BLaER1 (cell line): ENCODE results near the gene COL5A2.

ENCODE experiments used
- H3K27ac ChIP-seq: shearing (Covaris generic); formaldehyde crosslinking; 2 replicates; pipeline ENCODE4 v1.8.1; 2022
- H3K27me3 ChIP-seq: shearing (Covaris generic); formaldehyde crosslinking; 2 replicates; pipeline ENCODE4 v1.8.1; 2022
- H3K36me3 ChIP-seq: shearing (Covaris generic); formaldehyde crosslinking; 2 replicates; pipeline ENCODE4 v1.8.1; 2022
- H3K4me1 ChIP-seq: shearing (Covaris generic); formaldehyde crosslinking; 2 replicates; pipeline ENCODE4 v1.8.1; 2022
- H3K4me2 ChIP-seq: shearing (Covaris generic); formaldehyde crosslinking; 2 replicates; pipeline ENCODE4 v1.8.1; 2022
- H3K4me3 ChIP-seq: shearing (Covaris generic); formaldehyde crosslinking; 2 replicates; pipeline ENCODE4 v1.8.1; 2022
- H3K9ac ChIP-seq: shearing (Covaris generic); formaldehyde crosslinking; 2 replicates; pipeline ENCODE4 v1.8.1; 2022
- H3K9me3 ChIP-seq: shearing (Covaris generic); formaldehyde crosslinking; 2 replicates; pipeline ENCODE4 v1.8.1; 2022
- H4K20me1 ChIP-seq: shearing (Covaris generic); formaldehyde crosslinking; 2 replicates; pipeline ENCODE4 v1.8.1; 2022
- Cebpa-rat ChIP-seq: shearing (Covaris generic); IDR thresholded peaks from 2 replicates; pipeline ENCODE4 v1.8.1; 2022

COL5A2 gene

GRCh38 chr2:189210250-189211087, 30.9 kb upstream of the COL5A2 start:
- H3K27me3 ChIP-seq = no peaks in the 10 kb centered on the region
- no peak for TF ChIP-seq Cebpa-rat
- H3K4me2 ChIP-seq = no peak overlapping the region
- H3K36me3 ChIP-seq = no peaks in the 10 kb centered on the region
- no peaks in the 10 kb centered on the region for H4K20me1 ChIP-seq
- no peaks in the 10 kb centered on the region for H3K4me1 ChIP-seq
- H3K4me3 ChIP-seq = no peak overlapping the region
- no peaks in the 10 kb centered on the region for H3K9me3 ChIP-seq
- H3K9ac ChIP-seq = no peak overlapping the region
- H3K27ac ChIP-seq = no peak overlapping the region

GRCh38 chr2:189208254-189208653, 28.7 kb upstream of the COL5A2 start:
- no peak overlapping the region for H3K27ac ChIP-seq
- TF ChIP-seq Cebpa-rat = no peak
- H3K4me3 ChIP-seq = no peak overlapping the region
- H3K27me3 ChIP-seq = no peaks in the 10 kb centered on the region
- H4K20me1 ChIP-seq = no peaks in the 10 kb centered on the region
- H3K36me3 ChIP-seq = no peaks in the 10 kb centered on the region
- no peak overlapping the region for H3K9ac ChIP-seq
- H3K9me3 ChIP-seq = no peaks in the 10 kb centered on the region
- no peak overlapping the region for H3K4me2 ChIP-seq
- no peaks in the 10 kb centered on the region for H3K4me1 ChIP-seq

GRCh38 chr2:189204322-189204941, 24.9 kb upstream of the COL5A2 start:
- Histone ChIP-seq H3K4me3 (no peak overlapping the region), H3K27ac (no peak overlapping the region), H3K4me1 (no peaks in the 10 kb centered on the region), H3K9ac (no peak overlapping the region), H3K4me2 (no peak overlapping the region), H3K9me3 (no peaks in the 10 kb centered on the region), H3K27me3 (no peaks in the 10 kb centered on the region), H4K20me1 (no peaks in the 10 kb centered on the region), H3K36me3 (no peaks in the 10 kb centered on the region)
- TF ChIP-seq Cebpa-rat = no peak

GRCh38 chr2:189203177-189203799, 23.7 kb upstream of the COL5A2 start:
- TF ChIP-seq Cebpa-rat = no peak
- no peaks in the 10 kb centered on the region for H3K36me3 ChIP-seq
- no peak overlapping the region for H3K27ac ChIP-seq
- H3K27me3 ChIP-seq = no peaks in the 10 kb centered on the region
- H4K20me1 ChIP-seq = no peaks in the 10 kb centered on the region
- no peak overlapping the region for H3K4me2 ChIP-seq
- H3K9ac ChIP-seq = no peak overlapping the region
- no peaks in the 10 kb centered on the region for H3K9me3 ChIP-seq
- no peaks in the 10 kb centered on the region for H3K4me1 ChIP-seq
- no peak overlapping the region for H3K4me3 ChIP-seq

GRCh38 chr2:189199797-189200196, 20.2 kb upstream of the COL5A2 start:
- Histone ChIP-seq H3K36me3 (no peaks in the 10 kb centered on the region), H3K27me3 (no peaks in the 10 kb centered on the region), H4K20me1 (no peaks in the 10 kb centered on the region), H3K4me2 (no peak overlapping the region), H3K4me1 (no peaks in the 10 kb centered on the region), H3K9ac (no peak overlapping the region), H3K4me3 (no peak overlapping the region), H3K27ac (no peak overlapping the region), H3K9me3 (no peaks in the 10 kb centered on the region)
- no peak for TF ChIP-seq Cebpa-rat

GRCh38 chr2:189192766-189193165, 13.2 kb upstream of the COL5A2 start:
- Histone ChIP-seq H3K27ac (no peak overlapping the region), H3K4me3 (no peak overlapping the region), H4K20me1 (no peaks in the 10 kb centered on the region), H3K4me1 (no peaks in the 10 kb centered on the region), H3K36me3 (no peaks in the 10 kb centered on the region), H3K27me3 (no peaks in the 10 kb centered on the region), H3K9ac (no peak overlapping the region), H3K9me3 (no peaks in the 10 kb centered on the region), H3K4me2 (no peak overlapping the region)
- TF ChIP-seq Cebpa-rat = no peak

GRCh38 chr2:189191766-189192165, 12.2 kb upstream of the COL5A2 start:
- Histone ChIP-seq H3K9ac (no peak overlapping the region), H3K36me3 (no peaks in the 10 kb centered on the region), H3K4me2 (no peak overlapping the region), H3K9me3 (no peaks in the 10 kb centered on the region), H3K4me1 (no peaks in the 10 kb centered on the region), H3K27ac (no peak overlapping the region), H3K4me3 (no peak overlapping the region), H4K20me1 (no peaks in the 10 kb centered on the region), H3K27me3 (no peaks in the 10 kb centered on the region)
- TF ChIP-seq Cebpa-rat = no peak

GRCh38 chr2:189190685-189191084, 11.1 kb upstream of the COL5A2 start:
- no peak overlapping the region for H3K9ac ChIP-seq
- no peak for TF ChIP-seq Cebpa-rat
- no peak overlapping the region for H3K27ac ChIP-seq
- H3K4me2 ChIP-seq = no peak overlapping the region
- H3K9me3 ChIP-seq = no peaks in the 10 kb centered on the region
- no peaks in the 10 kb centered on the region for H4K20me1 ChIP-seq
- no peaks in the 10 kb centered on the region for H3K36me3 ChIP-seq
- H3K4me3 ChIP-seq = no peak overlapping the region
- peaks cover 7% of the 10 kb centered on the region for H3K4me1 ChIP-seq
- no peaks in the 10 kb centered on the region for H3K27me3 ChIP-seq

GRCh38 chr2:189188115-189188805, 8.7 kb upstream of the COL5A2 start:
- no peak overlapping the region for H3K9ac ChIP-seq
- H3K27me3 ChIP-seq = no peaks in the 10 kb centered on the region
- no peaks in the 10 kb centered on the region for H4K20me1 ChIP-seq
- H3K4me3 ChIP-seq = no peak overlapping the region
- H3K36me3 ChIP-seq = no peaks in the 10 kb centered on the region
- no peak overlapping the region for H3K4me2 ChIP-seq
- no peak for TF ChIP-seq Cebpa-rat
- H3K4me1 ChIP-seq = peaks cover 7% of the 10 kb centered on the region
- H3K27ac ChIP-seq = no peak overlapping the region
- no peaks in the 10 kb centered on the region for H3K9me3 ChIP-seq

GRCh38 chr2:189183170-189183569, 3.6 kb upstream of the COL5A2 start:
- H3K9me3 ChIP-seq = no peaks in the 10 kb centered on the region
- H4K20me1 ChIP-seq = no peaks in the 10 kb centered on the region
- H3K4me3 ChIP-seq = no peak overlapping the region
- H3K36me3 ChIP-seq = no peaks in the 10 kb centered on the region
- no peak overlapping the region for H3K4me2 ChIP-seq
- H3K27me3 ChIP-seq = no peaks in the 10 kb centered on the region
- H3K4me1 ChIP-seq = peaks cover 7% of the 10 kb centered on the region
- H3K9ac ChIP-seq = no peak overlapping the region
- H3K27ac ChIP-seq = no peak overlapping the region
- TF ChIP-seq Cebpa-rat = no peak
